Raji (cell line): Measurements from ENCODE around the gene GNAL.

Experiments
- POLR2A ChIP-seq: IDR thresholded peaks from 2 replicates; pipeline ENCODE4 v1.6.1; 2011; ENCODE audit warnings: low read depth, low read length, control low read depth; ENCODE audit not compliant: insufficient read depth

The GNAL gene

DNA sequence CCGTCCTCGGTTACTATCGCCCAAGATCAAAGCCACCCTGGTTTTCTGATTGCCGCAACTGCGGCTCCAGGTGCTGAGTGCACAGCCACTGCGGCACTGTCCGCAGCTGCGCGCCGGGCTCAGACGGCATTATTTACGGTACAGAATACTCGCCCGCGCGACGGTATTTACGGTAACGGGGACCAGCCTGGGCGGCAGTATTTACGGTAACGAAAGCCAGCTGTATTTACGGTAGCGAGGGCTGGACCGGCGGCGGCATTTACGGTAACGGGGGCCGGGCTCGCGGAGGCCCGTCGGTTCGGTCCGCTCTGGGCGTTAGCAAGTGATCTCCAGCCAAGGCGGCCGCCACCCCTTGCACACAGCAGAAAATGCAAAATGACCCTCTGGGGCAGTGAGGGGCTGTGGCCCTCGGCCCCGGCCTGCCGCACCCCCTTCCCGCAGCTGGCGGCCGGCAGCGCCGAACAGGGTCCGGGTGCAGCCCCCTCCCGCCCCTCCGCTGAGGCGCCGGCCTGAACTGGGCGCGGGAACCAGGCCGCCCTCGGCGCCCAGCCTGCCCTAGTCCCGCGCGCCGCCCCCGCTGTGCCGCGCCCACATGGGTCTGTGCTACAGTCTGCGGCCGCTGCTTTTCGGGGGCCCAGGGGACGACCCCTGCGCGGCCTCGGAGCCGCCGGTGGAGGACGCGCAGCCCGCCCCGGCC, at the start of gene GNAL:
Gene GNAL, plus strand, starts transcription at position 293 of the 697 bp plus-strand sequence. Its CDS starts 300 bp downstream, at position 593.
- TF ChIP-seq POLR2A = no peak

DNA sequence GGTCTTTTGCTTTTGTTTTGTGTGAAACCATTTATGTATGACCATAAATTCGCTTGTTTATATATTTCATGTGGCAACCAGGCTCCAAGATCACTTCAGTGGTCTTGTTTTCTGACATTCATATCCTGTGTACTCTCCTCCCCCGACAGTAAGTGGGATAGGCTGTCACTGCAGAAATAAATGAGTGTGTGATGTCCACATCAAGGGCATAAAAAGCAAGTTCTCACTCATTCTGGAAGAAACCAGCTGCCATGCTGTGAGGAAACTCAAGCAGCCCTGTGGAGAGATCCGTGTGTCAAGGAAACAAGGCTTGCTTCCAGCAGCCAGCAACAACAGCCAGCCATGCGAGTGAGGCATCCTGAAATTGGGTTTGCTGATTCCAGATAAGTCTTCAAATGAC, 39.2 kb upstream of the GNAL start:
- no peak for TF ChIP-seq POLR2A

DNA sequence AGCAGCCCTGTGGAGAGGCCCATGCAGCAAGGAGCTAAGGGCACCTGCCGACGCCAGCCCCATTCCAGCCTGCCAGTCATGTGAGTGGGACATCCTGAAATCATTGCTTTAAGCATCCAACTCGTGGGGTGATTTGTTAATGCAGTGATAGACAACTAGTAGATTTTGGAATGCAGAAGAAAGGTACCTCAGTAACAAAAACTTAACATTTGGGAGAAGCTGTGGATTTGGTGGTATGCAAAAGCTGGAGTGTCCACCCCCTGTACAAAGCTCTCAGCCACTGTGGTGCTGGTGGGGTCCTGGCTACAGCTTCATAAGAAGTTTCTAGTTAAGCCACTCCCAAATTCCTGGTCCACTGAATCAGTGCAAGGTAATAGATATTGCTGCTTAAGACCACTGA, 37.2 kb upstream of the GNAL start:
- TF ChIP-seq POLR2A = no peak

DNA sequence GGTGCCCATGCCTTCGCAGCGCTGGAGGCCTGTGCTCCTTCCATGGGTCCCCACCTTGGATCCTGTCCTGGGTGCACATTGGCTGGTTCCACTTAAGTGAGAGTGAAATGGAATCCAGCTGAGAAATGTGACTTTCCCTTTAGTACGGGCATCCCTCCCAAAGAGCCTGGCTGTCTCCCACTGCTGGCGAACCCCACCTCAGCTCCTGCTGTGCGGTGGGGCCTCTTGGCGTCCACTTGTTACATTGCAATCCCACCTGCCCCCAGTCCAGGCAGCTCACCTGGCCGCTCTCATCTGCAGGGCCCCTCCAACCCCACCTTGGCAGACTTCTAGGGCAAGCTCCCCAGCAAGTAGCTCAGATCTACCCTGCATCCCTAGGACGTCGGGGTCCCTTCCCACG, 35.5 kb upstream of the GNAL start:
- TF ChIP-seq POLR2A = no peak

- TF ChIP-seq POLR2A = no peak
Observed at GRCh38 chr18:11654736-11655605, 34.1 kb upstream of the GNAL start.

DNA sequence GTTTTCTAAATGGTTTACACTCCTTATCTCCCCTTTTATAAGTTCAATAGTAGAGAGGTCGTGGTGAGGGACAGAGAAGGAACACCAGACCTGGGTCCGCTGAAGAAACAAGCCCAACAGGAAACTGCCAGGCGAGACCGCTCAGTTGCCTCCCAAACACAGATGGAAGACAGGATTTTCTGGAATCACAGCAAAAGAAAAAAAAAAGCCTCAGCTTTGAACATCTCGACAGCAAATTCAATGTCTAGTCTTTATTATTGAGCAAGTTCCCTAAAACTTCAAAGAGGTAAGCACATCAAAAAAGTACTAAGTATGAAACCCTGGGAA, 33.5 kb upstream of the GNAL start:
- TF ChIP-seq POLR2A = no peak

GRCh38 chr18:11657152-11657551, 31.9 kb upstream of the GNAL start:
- TF ChIP-seq POLR2A = no peak

DNA sequence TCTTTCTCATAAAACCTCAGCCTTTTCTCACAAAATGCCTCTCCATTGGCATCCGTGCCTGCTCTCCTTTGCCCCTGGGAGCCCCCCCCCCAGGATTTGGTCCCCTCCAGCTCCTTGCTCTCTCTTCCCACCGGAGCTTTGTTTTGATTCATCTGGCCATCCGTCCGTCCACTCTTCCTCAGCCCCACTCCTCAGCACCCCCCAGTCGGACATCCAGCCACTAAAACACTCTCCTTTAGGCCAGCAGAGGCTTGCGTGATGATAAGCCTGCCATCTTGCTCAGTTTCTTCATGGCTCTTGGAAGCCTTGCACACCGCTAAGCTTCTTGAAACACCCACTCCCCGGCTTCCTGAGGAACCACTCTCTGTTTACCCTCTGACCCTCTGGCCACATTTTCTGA, 31.5 kb upstream of the GNAL start:
- no peak for TF ChIP-seq POLR2A

- TF ChIP-seq POLR2A = no peak
Observed at GRCh38 chr18:11658019-11658418, 31.0 kb upstream of the GNAL start.

DNA sequence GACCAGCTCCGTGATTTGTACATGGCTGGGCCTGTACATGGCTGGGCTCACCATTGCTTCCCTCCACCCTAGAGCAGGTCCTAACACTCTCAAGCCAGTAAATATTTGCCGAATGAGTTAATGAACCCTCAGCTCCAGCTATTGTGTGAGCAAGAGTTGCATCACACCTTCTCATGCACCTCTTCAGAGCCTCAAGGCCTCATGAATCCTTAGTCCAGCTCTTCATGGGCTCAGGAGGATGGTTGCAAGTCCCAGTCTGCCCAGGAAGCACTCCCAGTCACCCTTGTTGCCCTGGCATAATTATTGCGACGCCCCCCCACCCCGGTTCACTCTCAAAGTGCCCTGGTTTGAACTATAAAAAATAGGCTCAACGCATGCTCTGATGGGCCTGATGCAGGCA, 30.1 kb upstream of the GNAL start:
- TF ChIP-seq POLR2A = no peak

GRCh38 chr18:11660691-11661090, 28.4 kb upstream of the GNAL start:
- no peak for TF ChIP-seq POLR2A

GRCh38 chr18:11661430-11661829, 27.6 kb upstream of the GNAL start:
- no peak for TF ChIP-seq POLR2A

DNA sequence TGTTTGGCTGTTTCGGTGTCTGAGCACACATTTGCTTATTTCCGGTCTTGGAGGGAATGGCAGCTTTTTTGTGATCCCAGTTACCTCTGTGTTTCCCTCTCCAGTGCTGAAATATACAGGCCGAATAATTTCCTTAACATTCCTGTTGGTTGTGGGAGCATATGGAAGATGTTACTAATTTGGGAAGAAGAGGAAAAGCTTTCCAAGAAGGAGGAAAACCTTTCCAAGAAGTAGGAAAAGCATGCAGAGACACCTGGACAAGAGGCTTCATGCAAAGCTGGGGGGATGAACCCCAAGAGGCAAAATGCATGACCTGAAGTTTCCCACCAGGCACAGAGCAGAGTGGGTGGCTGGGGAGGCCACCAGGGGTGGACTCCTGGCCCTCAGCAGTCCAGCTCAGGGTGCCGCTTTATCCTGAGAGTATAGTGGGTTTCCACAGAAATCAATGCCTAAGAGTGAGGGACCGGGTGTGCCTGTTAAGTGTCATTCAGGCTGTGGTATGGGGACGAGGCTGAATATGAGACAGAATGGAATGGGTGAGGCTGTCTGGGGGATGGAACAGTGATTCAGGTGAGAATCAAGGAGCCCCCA, 25.5 kb upstream of the GNAL start:
- no peak for TF ChIP-seq POLR2A

- no peak for TF ChIP-seq POLR2A
Observed at GRCh38 chr18:11664286-11664685, 24.8 kb upstream of the GNAL start.

- no peak for TF ChIP-seq POLR2A
Observed at GRCh38 chr18:11665146-11665545, 23.9 kb upstream of the GNAL start.

- TF ChIP-seq POLR2A = no peak
Observed at GRCh38 chr18:11665587-11665986, 23.5 kb upstream of the GNAL start.
